DMS114 treated with DMSO at 0.1 percent for 48 hours (cell line): ENCODE measurements around the gene PGM5.

Source experiments
- DNase-seq: peaks from one replicate; lab custom pipeline; 2025; ENCODE audit not compliant: unreplicated experiment; lab: John Stamatoyannopoulos, UW

PGM5 gene

DNA sequence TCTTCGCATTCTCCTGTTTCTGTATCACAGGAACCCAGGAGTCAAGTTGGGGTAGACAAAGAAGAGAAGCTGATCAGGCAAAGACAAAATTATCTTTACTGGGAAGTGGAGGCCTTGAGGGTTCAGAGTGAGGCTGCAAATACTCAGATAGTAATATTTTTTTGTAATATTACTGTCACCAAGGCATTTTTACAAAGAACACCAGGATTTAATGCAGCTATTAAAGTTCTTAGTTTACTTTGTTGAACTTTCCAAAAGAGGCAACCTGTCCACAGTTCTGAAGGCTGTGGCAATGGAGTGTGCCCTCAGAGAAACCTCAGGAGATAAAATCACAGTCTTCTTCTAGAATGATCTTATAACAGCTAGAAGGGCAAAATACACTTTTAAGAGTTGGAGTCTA, 74.9 kb downstream of the PGM5 start:
- no peak for DNase-seq

- no peak for DNase-seq
Measured at GRCh38 chr9:68433531-68434110, 77.2 kb downstream of the PGM5 start.

- DNase-seq, result no peak
Measured at GRCh38 chr9:68437785-68438184, 81.4 kb downstream of the PGM5 start.

DNA sequence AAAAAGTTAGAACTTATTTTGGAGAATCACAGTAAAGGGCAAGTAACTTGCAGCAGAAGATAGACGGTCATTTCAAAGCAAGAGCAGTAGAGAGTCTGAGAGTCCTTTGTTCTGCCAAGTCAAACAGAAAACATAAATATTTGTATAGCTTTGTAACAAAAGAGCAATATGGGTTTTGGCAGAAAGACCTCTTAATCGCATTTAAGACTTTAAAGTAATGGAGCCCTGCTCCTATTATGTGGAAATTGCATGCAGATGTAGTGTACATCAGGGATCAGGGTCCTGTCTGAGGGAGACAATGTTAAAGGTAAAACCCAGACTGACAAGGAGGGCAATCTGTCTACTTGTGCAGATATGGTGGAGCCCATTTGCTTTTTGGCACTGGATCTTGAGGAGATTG, 87.2 kb downstream of the PGM5 start:
- no peak for DNase-seq

GRCh38 chr9:68446836-68447235, 90.4 kb downstream of the PGM5 start:
- DNase-seq, result no peak

DNA sequence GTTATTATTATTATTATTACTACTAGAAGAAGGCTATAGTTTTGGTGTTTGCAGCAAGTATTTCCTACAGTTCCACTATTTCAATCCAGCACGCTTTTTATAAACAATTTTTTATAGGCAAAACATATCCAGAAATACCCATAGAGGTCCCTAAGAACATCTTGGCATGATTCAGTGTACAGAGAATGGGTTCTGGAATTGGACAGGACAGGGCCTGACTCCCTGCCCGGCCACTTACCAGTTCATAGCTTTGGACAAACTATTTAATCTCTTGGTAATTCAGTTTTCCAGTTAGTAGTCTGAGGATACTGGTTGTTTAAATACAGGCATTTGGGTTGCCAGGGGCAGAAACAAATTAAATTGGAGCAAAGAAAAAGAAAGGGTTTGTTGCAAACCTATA, 91.2 kb downstream of the PGM5 start:
- DNase-seq, result no peak

DNA sequence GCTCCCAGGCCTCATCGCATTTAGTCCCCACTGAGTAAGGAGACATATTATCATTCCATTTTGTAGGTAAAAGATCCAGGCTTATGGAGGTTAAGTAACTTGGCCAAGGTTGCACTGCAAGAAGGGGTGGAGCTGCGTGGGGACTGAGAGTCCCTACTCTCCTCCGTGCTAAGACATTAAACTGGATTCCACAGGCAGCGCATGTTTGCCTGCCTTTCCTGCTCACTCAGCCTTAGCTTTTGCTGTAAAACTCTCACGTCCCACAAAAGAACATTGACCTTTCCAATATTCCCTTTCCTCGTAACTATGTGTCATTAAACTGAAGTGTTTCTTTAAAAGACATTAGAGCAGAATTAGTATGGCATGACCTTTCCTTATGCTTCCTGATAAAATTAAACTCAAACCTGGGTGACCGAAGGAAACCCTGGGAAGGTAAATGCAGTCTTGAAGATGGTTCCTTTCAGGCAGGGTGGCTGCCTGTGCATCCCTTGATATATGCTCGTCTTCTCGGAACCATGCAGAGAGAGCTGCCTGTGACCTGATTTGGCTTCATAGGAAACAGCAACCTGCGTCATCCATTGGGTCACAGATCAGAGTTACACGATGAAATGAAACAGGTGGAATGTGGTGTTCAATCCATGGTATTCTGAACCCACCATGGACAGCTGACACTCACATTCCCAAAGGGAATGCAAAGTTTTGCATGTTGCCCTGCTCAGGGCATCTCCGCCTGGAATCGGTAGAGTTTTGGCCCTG, 98.3 kb downstream of the PGM5 start:
- DNase-seq, result no peak

DNA sequence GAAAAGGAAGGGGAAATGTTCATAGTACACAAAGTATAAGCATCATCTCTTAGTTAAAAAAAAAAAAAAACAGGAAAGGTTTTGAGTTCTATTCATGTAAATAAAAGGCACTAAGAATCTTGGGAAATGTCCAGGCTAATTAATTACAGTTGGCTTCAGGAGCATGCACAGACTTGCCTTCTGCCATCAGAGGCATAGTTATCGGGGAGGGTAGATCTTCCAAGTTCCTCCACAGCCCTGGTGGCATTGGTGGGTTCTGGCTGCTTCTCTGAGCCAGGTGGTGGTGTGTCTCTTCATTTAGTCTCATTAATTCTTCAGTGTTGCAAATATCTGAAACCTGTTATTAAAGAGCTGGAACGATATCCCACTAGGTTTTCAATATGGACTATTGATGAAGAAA, 99.0 kb downstream of the PGM5 start:
- DNase-seq, result no peak

GRCh38 chr9:68457803-68458202, 101.4 kb downstream of the PGM5 start:
- DNase-seq, result no peak

GRCh38 chr9:68458918-68459317, 102.5 kb downstream of the PGM5 start:
- no peak for DNase-seq

- no peak for DNase-seq
Measured at GRCh38 chr9:68462105-68462775, 105.8 kb downstream of the PGM5 start.

GRCh38 chr9:68470067-68470466, 113.7 kb downstream of the PGM5 start:
- DNase-seq, result no peak

DNA sequence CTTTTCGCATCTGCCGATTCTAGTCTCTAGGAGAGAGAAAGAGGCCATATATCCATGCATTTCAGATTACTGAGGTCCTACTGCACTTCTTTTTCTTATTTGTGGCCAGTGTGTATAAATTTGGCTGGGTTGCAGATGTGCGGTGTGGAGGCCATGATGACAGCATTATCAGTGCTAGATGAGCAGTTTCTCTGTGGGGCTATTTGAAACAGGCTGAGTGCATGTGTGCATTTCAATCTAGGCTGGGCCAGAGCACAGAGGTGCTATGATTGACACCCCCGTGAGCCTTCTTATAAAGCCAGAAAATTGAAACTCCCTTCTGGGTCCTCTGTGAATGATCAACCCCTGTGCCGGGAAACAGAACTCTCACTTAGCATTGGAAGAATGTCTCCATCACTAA, 114.2 kb downstream of the PGM5 start:
- no peak for DNase-seq

DNA sequence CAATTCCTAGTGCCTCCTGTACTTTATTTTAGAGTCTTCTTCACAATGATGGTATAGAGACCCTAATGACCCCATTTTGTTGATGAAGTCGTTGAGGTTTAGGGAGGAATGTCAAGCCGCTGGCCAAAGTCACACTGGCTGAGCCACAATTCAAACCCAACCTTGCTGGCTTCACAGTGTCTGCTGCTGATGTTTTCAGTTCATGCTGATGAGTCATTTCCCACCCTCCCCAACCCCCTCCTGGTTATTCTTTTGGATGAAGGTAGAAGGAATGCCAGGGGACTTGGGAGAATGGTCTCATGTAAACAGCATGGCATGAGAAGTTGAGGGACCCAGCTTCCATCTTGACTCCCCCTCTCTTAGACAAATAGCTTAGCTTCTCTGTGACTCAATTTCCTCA, 115.7 kb downstream of the PGM5 start:
- DNase-seq, result no peak

DNA sequence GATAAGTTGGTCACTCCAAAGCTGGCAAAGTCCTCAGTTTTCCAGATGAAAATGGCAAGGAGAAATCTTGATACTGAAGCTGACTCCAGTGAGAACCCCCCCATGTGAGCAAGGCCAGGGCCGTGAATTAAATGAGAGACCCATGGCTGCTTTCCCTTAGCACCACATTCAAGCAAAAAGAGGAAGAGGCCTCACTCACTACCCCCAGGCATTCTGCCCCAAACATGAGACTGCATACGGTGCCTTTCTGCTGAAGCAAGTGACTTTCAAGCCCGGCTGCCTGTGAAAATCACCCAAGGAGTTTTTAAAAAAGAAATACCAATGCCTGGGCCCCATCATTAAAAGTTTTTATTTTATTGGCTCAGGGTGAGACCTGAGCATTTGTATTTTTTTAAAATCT, 117.4 kb downstream of the PGM5 start:
- no peak for DNase-seq

DNA sequence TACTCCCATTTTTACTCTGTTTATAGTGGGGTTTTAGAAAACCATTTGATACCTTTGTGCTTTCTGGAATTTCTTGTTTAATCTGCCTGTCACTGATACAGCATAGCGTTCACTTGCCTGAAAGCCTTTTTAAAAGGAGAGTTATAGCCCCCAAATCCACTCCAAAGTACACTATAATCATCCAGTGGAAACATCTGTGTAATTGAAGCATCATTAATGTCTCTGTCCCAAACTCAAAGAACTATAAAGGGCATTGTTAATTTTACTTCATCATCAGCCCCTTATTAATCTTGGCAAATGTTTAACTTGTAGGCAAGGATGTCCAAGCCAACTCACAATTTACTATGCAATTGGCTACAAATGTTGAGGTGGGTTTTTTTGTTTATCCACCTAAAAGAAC, 120.0 kb downstream of the PGM5 start:
- DNase-seq, result no peak

- DNase-seq, result no peak
Measured at GRCh38 chr9:68476847-68477246, 120.4 kb downstream of the PGM5 start.

DNA sequence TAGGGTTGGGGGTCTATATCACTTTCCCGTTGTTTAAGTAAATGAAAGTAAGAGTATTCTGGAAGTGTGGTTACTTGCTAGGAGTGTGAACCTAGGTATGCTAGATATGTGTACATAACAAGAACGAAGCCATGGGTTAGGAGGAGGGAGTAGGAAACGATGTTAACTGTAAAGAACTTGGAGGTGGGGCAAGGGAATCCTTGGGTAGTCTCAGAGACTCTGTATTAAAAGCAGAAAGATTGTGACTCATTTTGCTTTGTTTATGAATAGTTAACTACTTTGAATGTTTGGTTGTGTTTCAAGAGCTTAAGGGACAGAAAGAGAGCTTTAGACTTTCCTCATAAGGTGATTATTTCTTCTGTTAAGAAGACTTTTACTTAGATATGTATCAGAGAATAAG, 124.4 kb downstream of the PGM5 start:
- no peak for DNase-seq

DNA sequence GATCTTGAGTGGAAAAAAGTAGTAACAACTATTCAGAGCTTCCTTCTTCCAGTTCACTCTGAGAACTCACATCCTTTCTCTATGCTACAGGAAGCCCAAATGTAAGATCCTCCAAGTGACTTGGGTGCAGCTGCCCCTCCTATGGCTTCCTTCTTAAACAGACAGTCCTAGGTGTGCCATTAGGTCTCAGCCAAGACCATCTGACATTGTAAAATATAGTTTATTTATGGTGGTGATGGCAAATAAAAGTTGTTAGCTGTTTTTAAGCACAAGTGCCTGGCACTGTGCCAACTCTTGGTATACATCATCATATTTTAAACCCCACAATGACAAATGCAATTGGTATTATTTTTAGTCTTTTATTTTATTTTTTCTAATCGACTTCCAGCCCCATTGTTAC, 126.1 kb downstream of the PGM5 start:
- no peak for DNase-seq

- DNase-seq, result no peak
Measured at GRCh38 chr9:68488126-68488525, 131.7 kb downstream of the PGM5 start.

DNA sequence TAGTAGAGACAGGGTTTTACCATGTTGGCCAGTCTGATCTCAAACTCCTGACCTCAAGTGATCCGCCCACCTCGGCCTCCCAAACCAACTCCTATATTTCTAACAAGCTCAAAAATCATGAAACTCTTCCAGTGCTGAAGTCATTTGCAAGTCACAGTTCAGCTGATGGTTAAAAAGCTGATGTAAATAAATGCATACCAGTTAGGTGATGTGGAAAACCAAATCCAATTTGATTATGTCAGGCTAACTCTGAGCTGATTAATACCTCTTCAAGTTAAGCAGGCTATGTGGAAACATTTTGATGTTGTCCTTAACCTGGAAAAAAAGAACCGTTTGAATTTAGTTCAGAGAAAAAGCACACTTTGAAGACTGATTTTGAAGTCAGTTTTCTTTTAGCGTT, 133.2 kb downstream of the PGM5 start:
- DNase-seq, result no peak

- DNase-seq, result no peak
Measured at GRCh38 chr9:68492806-68493205, 136.4 kb downstream of the PGM5 start.

GRCh38 chr9:68493541-68493940, 137.1 kb downstream of the PGM5 start:
- no peak for DNase-seq
